NCI-H748 (cell line): ENCODE measurements around the gene CDH2.
A peak's percentile ranks its signal among the peaks of the same experiment; 100 is the strongest.
"Not testable (repeated sequence)": the region's sequence is repeated elsewhere in the genome, so short reads cannot be mapped to it uniquely, and the experiment has no call there.

Experiments used
- DNase-seq: peaks from one replicate; lab custom pipeline; 2025; ENCODE audit not compliant: unreplicated experiment; lab: John Stamatoyannopoulos, UW

The CDH2 gene

GRCh38 chr18:27931535-27931934 lies 245.4 kb downstream of the CDH2 start:
- no peak for DNase-seq

GRCh38 chr18:27922780-27923179 lies 254.2 kb downstream of the CDH2 start:
- DNase-seq = no peak

GRCh38 chr18:27921904-27922751 lies 254.8 kb downstream of the CDH2 start:
- no peak for DNase-seq

GRCh38 chr18:27921392-27921791 lies 255.5 kb downstream of the CDH2 start:
- no peak for DNase-seq

GRCh38 chr18:27920836-27921235 lies 256.1 kb downstream of the CDH2 start:
- DNase-seq = no peak

DNA sequence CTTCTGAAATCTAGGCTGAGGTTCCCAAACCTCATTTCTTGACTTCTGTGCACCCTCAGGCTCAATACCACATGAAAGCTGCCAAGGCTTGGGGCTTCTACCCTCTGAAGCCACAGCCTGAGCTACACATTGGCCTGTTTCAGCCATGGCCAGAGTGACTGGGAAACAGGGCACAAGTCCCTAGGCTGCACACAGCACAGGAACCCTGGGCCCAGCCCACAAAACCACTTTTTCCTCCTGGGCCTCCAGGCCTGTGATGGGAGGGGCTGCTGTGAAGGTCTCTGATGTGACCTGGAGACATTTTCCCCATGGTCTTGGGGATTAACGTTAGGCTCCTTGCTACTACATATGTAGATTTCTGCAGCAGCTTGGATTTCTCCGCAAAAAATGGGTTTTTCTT lies 270.7 kb downstream of the CDH2 start:
- not testable (repeated sequence) for DNase-seq

DNA sequence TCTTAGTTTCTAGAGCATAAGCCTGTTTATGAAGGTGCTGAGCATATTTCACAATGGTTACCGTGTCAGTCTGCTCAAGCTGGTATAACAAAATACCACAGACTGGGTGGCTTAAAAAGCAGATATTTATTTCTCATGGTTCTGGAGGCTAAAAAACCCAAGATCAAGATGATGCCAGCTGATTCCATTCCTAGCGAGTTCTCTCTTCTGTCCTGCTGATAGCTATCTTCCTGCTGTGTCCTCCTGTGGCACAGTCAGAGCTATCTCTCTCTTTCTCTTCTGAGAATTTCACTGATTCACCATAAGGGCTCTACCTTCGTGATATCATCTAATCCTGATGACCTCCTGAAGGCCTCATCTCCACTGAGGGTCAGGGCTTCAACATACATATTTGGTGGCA lies 273.0 kb downstream of the CDH2 start:
- no peak for DNase-seq

DNA sequence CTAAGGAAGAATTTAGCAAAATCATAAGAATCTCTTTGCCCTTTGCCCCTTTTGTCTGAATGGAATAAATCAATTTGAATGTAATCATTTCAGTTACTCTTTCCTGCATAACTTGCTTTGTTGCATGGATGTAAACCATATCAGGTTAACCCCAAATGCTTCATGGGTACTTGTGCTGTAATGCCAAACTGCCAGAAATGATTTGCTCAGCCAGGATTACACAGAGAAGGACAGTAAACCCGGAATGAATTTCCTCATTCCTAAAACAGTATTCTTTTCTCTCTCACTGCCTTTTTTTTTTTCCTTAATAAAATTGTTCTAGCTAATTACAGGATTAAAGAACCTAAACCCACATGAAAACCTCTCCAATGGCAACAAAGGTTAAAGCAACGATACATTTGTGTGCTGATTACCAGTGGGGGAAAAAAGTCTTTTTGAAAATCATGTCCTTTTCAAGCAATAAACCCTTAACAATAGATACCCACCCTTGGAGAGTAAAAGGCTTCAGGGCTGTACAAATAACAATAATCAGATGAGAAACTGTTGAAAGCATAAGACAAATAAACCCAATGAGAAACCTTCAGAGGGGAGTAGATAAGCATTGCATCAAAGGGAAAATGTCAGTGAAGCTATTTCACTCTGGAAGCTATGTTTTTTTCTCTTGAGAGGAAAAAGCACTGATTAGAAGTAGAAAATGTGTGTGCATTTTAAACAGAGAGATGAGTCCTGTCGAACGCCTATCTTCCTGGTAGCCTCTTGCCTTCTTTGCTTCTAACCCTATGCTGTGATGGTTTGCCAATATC lies 275.3 kb downstream of the CDH2 start:
- peak; percentile 54 for DNase-seq
